Esophagus (tissue), 2 donors: ENCODE measurements around the gene MIOS. TPM values are rescaled to one million over a fixed set of nuclear protein-coding genes. Genes with fewer than 3 reads are reported as not detected.
A peak's percentile ranks its signal among the peaks of the same experiment; 100 is the strongest.

Experiments used
- H3K27ac ChIP-seq, 2 donors: one replicate each; pipeline ENCODE4 v1.5.1; 2013; ENCODE audit warnings: low read depth in 2 of 2, mild to moderate bottlenecking in 2 of 2, inconsistent platforms in 1 of 2, low read length in 1 of 2, moderate library complexity in 1 of 2
- H3K27me3 ChIP-seq, 2 donors: one replicate each; pipeline ENCODE4 v1.6.1; 2013; ENCODE audit warnings: low read length in 2 of 2, control low read depth in 1 of 2, mild to moderate bottlenecking in 1 of 2; ENCODE audit not compliant: insufficient read depth in 2 of 2, control insufficient read depth in 1 of 2
- H3K36me3 ChIP-seq, 2 donors: one replicate each; pipeline ENCODE4 v1.6.1; 2013; ENCODE audit warnings: low read length in 1 of 2; ENCODE audit not compliant: control insufficient read depth in 2 of 2, insufficient read depth in 2 of 2
- H3K4me1 ChIP-seq, 2 donors: one replicate each; pipeline ENCODE4 v1.6.1; 2013; ENCODE audit warnings: low read length in 1 of 2; ENCODE audit not compliant: control insufficient read depth in 2 of 2, insufficient read depth in 2 of 2
- H3K4me3 ChIP-seq, 2 donors: one replicate each; pipeline ENCODE4 v1.5.1; 2013; ENCODE audit warnings: low read length in 2 of 2, mild to moderate bottlenecking in 2 of 2, low read depth in 1 of 2, moderate library complexity in 1 of 2
- H3K9me3 ChIP-seq, 2 donors: one replicate each; pipeline ENCODE4 v1.6.1; 2013; ENCODE audit warnings: mild to moderate bottlenecking in 2 of 2, low read depth in 1 of 2, low read length in 1 of 2, moderate library complexity in 1 of 2; ENCODE audit not compliant: control insufficient read depth in 2 of 2, insufficient read depth in 1 of 2
- WGBS, 2 donors: extraction: QIAGEN DNeasy Blood & Tissue Kit; methylation state at CpG; one replicate each; pipeline ENCODE4 v1.1.7; 2013; 5-methylcytosine and 5-hydroxymethylcytosine counted together
- polyA plus RNA-seq, 2 donors: library from polyadenylated mRNA; stranded (reverse); fragments of 200-250 nt; gene quantifications; one replicate each; pipeline ENCODE4 v1.2.3, GENCODE V29; 2013
- donor health status: healthy with polysubstance abuse.
- donor health status: Bipolar disorder and iron deficiency.

MIOS gene
- polyA plus RNA-seq, 2 donors: 17.6 to 22.1 TPM

- peaks cover 0 to 5% of the 10 kb centered on the region in 2 donors for H3K4me1 ChIP-seq
- peak overlapping the region; percentile 71 to 77 for H3K27ac ChIP-seq
- H3K4me3 ChIP-seq: peak overlapping the region; percentile 86 to 93
- no peaks in the 10 kb centered on the region for H3K9me3 ChIP-seq
- 14 to 16% methylated on average over 5 of the region's 5 CpGs for WGBS, 2 donors
- no peaks in the 10 kb centered on the region for H3K27me3 ChIP-seq
- no peaks in the 10 kb centered on the region for H3K36me3 ChIP-seq
Observed at GRCh38 chr7:7639421-7639820, 72.7 kb downstream of the MIOS start.

GRCh38 chr7:7639847-7640220, 73.2 kb downstream of the MIOS start:
- peak overlapping the region; percentile 86 to 93 for H3K4me3 ChIP-seq
- no peaks in the 10 kb centered on the region for H3K27me3 ChIP-seq
- no peaks in the 10 kb centered on the region for H3K36me3 ChIP-seq
- H3K4me1 ChIP-seq: peaks cover 0 to 5% of the 10 kb centered on the region in 2 donors
- H3K9me3 ChIP-seq: no peaks in the 10 kb centered on the region
- peak overlapping the region; percentile 77 to 96 for H3K27ac ChIP-seq
- WGBS, 2 donors: 0% methylated on average over 19 of the region's 19 CpGs

- H3K36me3 ChIP-seq: no peaks in the 10 kb centered on the region
- peak within 1 kb of the TSS; percentile 87 to 97 for H3K27ac ChIP-seq
- no peaks in the 10 kb centered on the region for H3K9me3 ChIP-seq
- H3K4me3 ChIP-seq: peak within 1 kb of the TSS; percentile 86 to 93
- H3K4me1 ChIP-seq: peaks cover 0 to 5% of the 10 kb centered on the region in 2 donors
- no peaks in the 10 kb centered on the region for H3K27me3 ChIP-seq
- 0% methylated on average over 68 of the region's 68 CpGs for whole genome bisulfite sequencing, 2 donors
Observed at GRCh38 chr7:7640221-7641128, 73.8 kb downstream of the MIOS start, which contains the start of gene UMAD1. UMAD1 (plus strand) TSS chr7:7640752; CDS start chr7:7673372, 32,620 bp downstream.

- peak overlapping the region; percentile 87 to 97 for H3K27ac ChIP-seq
- H3K36me3 ChIP-seq: no peaks in the 10 kb centered on the region
- H3K4me3 ChIP-seq: peak overlapping the region; percentile 81 to 84
- peaks cover 0 to 5% of the 10 kb centered on the region in 2 donors for H3K4me1 ChIP-seq
- WGBS, 2 donors: 4% methylated on average over 22 of the region's 22 CpGs
- H3K27me3 ChIP-seq: no peaks in the 10 kb centered on the region
- H3K9me3 ChIP-seq: no peaks in the 10 kb centered on the region
Observed at GRCh38 chr7:7641129-7641663, 74.5 kb downstream of the MIOS start.

GRCh38 chr7:7642081-7642480, 75.4 kb downstream of the MIOS start:
- WGBS, 2 donors: 44 to 56% methylated on average over 6 of the region's 6 CpGs
- H3K27ac ChIP-seq: no peak overlapping the region
- no peaks in the 10 kb centered on the region for H3K36me3 ChIP-seq
- H3K4me3 ChIP-seq: no peak overlapping the region
- H3K9me3 ChIP-seq: no peaks in the 10 kb centered on the region
- H3K27me3 ChIP-seq: no peaks in the 10 kb centered on the region
- H3K4me1 ChIP-seq: peaks cover 0 to 5% of the 10 kb centered on the region in 2 donors

GRCh38 chr7:7647495-7648036, 80.9 kb downstream of the MIOS start:
- 60 to 66% methylated on average over 6 of the region's 6 CpGs for WGBS, 2 donors
- Histone ChIP-seq H3K9me3 (no peaks in the 10 kb centered on the region), H3K4me3 (no peak overlapping the region), H3K27ac (no peak overlapping the region), H3K27me3 (no peaks in the 10 kb centered on the region), H3K36me3 (no peaks in the 10 kb centered on the region), H3K4me1 (peaks cover 0 to 3% of the 10 kb centered on the region in 2 donors)

GRCh38 chr7:7650682-7651206, 84.1 kb downstream of the MIOS start:
- H3K9me3 ChIP-seq: no peaks in the 10 kb centered on the region
- no peaks in the 10 kb centered on the region for H3K36me3 ChIP-seq
- no peaks in the 10 kb centered on the region for H3K27me3 ChIP-seq
- H3K27ac ChIP-seq: no peak overlapping the region
- H3K4me1 ChIP-seq: peaks cover 0 to 3% of the 10 kb centered on the region in 2 donors
- H3K4me3 ChIP-seq: no peak overlapping the region
- WGBS, 2 donors: 95 to 98% methylated on average over 2 of the region's 2 CpGs

GRCh38 chr7:7651479-7651878, 84.8 kb downstream of the MIOS start:
- 77 to 84% methylated on average over 3 of the region's 3 CpGs for WGBS, 2 donors
- Histone ChIP-seq H3K27me3 (no peaks in the 10 kb centered on the region), H3K4me3 (no peak overlapping the region), H3K9me3 (no peaks in the 10 kb centered on the region), H3K4me1 (peaks cover 0 to 3% of the 10 kb centered on the region in 2 donors), H3K27ac (no peak overlapping the region), H3K36me3 (no peaks in the 10 kb centered on the region)

- 87 to 91% methylated on average over 1 of the region's 1 CpG for WGBS, 2 donors
- Histone ChIP-seq H3K9me3 (no peaks in the 10 kb centered on the region), H3K4me1 (no peaks in the 10 kb centered on the region), H3K36me3 (no peaks in the 10 kb centered on the region), H3K27ac (no peak overlapping the region), H3K27me3 (no peaks in the 10 kb centered on the region), H3K4me3 (no peak overlapping the region)
Observed at GRCh38 chr7:7652798-7653540, 86.3 kb downstream of the MIOS start.
